ENCODE measurements around the gene ATP5F1B.

DNA sequence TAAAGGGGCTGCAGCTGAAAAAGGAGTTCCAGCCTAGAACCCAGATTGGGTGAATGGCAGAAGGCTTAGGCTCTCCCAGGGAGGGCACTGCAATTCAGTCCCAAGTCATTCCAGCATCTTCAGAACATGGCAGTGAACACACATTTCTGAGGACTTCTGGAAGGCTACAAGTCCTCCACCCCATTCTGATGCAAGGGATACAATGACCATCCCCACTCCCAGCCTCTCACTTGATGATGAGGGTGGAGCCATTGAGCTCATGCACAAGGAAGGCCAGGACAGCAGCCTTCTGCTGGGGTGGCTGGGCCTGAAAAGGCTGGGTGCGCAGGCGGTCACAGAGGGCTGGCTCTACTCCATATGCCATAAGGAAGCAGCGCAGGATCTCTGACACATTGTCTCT lies 41.4 kb downstream of the ATP5F1B start:
- TF ChIP-seq, protein P1, sequence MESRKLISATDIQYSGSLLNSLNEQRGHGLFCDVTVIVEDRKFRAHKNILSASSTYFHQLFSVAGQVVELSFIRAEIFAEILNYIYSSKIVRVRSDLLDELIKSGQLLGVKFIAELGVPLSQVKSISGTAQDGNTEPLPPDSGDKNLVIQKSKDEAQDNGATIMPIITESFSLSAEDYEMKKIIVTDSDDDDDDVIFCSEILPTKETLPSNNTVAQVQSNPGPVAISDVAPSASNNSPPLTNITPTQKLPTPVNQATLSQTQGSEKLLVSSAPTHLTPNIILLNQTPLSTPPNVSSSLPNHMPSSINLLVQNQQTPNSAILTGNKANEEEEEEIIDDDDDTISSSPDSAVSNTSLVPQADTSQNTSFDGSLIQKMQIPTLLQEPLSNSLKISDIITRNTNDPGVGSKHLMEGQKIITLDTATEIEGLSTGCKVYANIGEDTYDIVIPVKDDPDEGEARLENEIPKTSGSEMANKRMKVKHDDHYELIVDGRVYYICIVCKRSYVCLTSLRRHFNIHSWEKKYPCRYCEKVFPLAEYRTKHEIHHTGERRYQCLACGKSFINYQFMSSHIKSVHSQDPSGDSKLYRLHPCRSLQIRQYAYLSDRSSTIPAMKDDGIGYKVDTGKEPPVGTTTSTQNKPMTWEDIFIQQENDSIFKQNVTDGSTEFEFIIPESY (IDR thresholded peaks at IDR 0.05; ENCODE audit: borderline replicate concordance, low read depth), result no peak
- TF ChIP-seq PBX3 (IDR thresholded peaks at IDR 0.05), result no peak
- TF ChIP-seq, protein P2, sequence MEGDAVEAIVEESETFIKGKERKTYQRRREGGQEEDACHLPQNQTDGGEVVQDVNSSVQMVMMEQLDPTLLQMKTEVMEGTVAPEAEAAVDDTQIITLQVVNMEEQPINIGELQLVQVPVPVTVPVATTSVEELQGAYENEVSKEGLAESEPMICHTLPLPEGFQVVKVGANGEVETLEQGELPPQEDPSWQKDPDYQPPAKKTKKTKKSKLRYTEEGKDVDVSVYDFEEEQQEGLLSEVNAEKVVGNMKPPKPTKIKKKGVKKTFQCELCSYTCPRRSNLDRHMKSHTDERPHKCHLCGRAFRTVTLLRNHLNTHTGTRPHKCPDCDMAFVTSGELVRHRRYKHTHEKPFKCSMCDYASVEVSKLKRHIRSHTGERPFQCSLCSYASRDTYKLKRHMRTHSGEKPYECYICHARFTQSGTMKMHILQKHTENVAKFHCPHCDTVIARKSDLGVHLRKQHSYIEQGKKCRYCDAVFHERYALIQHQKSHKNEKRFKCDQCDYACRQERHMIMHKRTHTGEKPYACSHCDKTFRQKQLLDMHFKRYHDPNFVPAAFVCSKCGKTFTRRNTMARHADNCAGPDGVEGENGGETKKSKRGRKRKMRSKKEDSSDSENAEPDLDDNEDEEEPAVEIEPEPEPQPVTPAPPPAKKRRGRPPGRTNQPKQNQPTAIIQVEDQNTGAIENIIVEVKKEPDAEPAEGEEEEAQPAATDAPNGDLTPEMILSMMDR (IDR thresholded peaks at IDR 0.05), result no peak
- TF ChIP-seq, protein P3, sequence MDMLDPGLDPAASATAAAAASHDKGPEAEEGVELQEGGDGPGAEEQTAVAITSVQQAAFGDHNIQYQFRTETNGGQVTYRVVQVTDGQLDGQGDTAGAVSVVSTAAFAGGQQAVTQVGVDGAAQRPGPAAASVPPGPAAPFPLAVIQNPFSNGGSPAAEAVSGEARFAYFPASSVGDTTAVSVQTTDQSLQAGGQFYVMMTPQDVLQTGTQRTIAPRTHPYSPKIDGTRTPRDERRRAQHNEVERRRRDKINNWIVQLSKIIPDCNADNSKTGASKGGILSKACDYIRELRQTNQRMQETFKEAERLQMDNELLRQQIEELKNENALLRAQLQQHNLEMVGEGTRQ (IDR thresholded peaks at IDR 0.05; ENCODE audit: borderline replicate concordance, low read depth, low read length), result no peak
- no peak for TF ChIP-seq GATA2 (CRISPR knock-in tag; IDR thresholded peaks at IDR 0.05)
- TF ChIP-seq EP300 (IDR thresholded peaks at IDR 0.05; ENCODE audit: borderline replicate concordance in 1 of 2, low read depth in 1 of 2, low read length in 1 of 2), result no peak
- no peak for TF ChIP-seq CHD2 (IDR thresholded peaks at IDR 0.05; ENCODE audit: low read length, partially characterized antibody)
- TF ChIP-seq, protein P4, sequence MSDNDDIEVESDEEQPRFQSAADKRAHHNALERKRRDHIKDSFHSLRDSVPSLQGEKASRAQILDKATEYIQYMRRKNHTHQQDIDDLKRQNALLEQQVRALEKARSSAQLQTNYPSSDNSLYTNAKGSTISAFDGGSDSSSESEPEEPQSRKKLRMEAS (IDR thresholded peaks at IDR 0.05; ENCODE audit: low read depth), result no peak
- TF ChIP-seq POLR2AphosphoS5 (IDR thresholded peaks at IDR 0.05; ENCODE audit: low read depth, low read length), result no peak
- no peak for TF ChIP-seq SMC3 (IDR thresholded peaks at IDR 0.05; ENCODE audit: low read depth, low read length)
- TF ChIP-seq FOXM1 (IDR thresholded peaks at IDR 0.05; ENCODE audit: low read depth), result no peak
- TF ChIP-seq EZH2phosphoT487 (IDR thresholded peaks at IDR 0.05; ENCODE audit: borderline replicate concordance, low read depth), result no peak
- no peak for TF ChIP-seq NRF1 (IDR thresholded peaks at IDR 0.05; ENCODE audit: low read depth, low read length)
- TF ChIP-seq, protein P5, sequence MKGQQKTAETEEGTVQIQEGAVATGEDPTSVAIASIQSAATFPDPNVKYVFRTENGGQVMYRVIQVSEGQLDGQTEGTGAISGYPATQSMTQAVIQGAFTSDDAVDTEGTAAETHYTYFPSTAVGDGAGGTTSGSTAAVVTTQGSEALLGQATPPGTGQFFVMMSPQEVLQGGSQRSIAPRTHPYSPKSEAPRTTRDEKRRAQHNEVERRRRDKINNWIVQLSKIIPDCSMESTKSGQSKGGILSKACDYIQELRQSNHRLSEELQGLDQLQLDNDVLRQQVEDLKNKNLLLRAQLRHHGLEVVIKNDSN (IDR thresholded peaks at IDR 0.05; ENCODE audit: borderline replicate concordance, low read depth), result no peak
